H1 (cell line): ENCODE measurements around the gene QSER1. TPM values are rescaled to one million over a fixed set of nuclear protein-coding genes. Genes with fewer than 3 reads are reported as not detected.

Source experiments
- CBX5 ChIP-seq: fragments of 300-800, 300-1000 bp; sonication (generic); IDR thresholded peaks from 2 replicates; pipeline ENCODE4 v1.7.1; 2016; ENCODE audit warnings: antibody characterized with exemption, low read length, low read depth
- CHD2 ChIP-seq: IDR thresholded peaks from 2 replicates; pipeline ENCODE4 v1.6.1; 2012; ENCODE audit warnings: low read length, improper control_type of control experiment
- E2F6 ChIP-seq: IDR thresholded peaks from 2 replicates; pipeline ENCODE4 v1.6.1; 2012; ENCODE audit warnings: inconsistent platforms
- RXRA ChIP-seq: IDR thresholded peaks from 2 replicates; pipeline ENCODE4 v1.6.1; 2011; ENCODE audit warnings: low read depth, mild to moderate bottlenecking, low read length, moderate library complexity; ENCODE audit not compliant: insufficient read depth
- SIRT6 ChIP-seq: IDR thresholded peaks from one replicate; pipeline ENCODE4 v1.7.1; 2012; ENCODE audit warnings: low read length, inconsistent platforms
- TBP ChIP-seq: IDR thresholded peaks from 2 replicates; pipeline ENCODE4 v1.6.1; 2011; ENCODE audit warnings: low read depth, low read length, improper control_type of control experiment
- polyA plus RNA-seq, 7 experiments: library from polyadenylated mRNA; depleted of rRNA in 3 of 7; stranded (reverse) in 5 of 7; unstranded in 2 of 7; fragments of >200 nt in 5 of 7; fragments of 200-250 nt in 2 of 7; gene quantifications; 1 replicate in 5 of 7; 2 replicates in 1 of 7; 4 replicates in 1 of 7; pipeline versions ENCODE4 v1.2.1 to v1.2.3, GENCODE V29; 2011 to 2013; ENCODE audit warnings: missing spikeins in 2 of 7, mixed read lengths in 2 of 7
- total RNA-seq: library from RNA; stranded (reverse); fragmentation: NEBNext Ultra II Directional; extraction: Animal tissue kit (Norgen Biotek cat#: 25700); gene quantifications from 2 replicates; pipeline ENCODE4 v1.2.1, GENCODE V29; 2021

Gene QSER1
- total and polyA plus RNA-seq, 2 of the 8 experiments (the other 6 are each of a cell fraction or from before 2014, with no cell fraction given) = 29.3 to 117 TPM

GRCh38 chr11:33006010-33006409 lies 113.4 kb downstream of the QSER1 start (continued):
- TF ChIP-seq RXRA (no peak), SIRT6 (no peak), CBX5 (no peak), CHD2 (no peak), E2F6 (no peak), TBP (no peak)
